Measurements from ENCODE around the gene NOSIP.

NOSIP gene

GRCh38 chr19:49570138-49570856 is 10.1 kb downstream of the NOSIP start:
- DNase-seq: peak; percentile 78

GRCh38 chr19:49567861-49568441 is 12.4 kb downstream of the NOSIP start:
- DNase-seq: no peak

- DNase-seq: no peak
Measured at GRCh38 chr19:49566302-49566701, 14.1 kb downstream of the NOSIP start.

GRCh38 chr19:49565261-49565660 is 15.1 kb downstream of the NOSIP start:
- no peak for DNase-seq

- DNase-seq: no peak
Measured at GRCh38 chr19:49564616-49565045, 15.7 kb downstream of the NOSIP start.

- no peak for DNase-seq
Measured at GRCh38 chr19:49560358-49560900, 19.9 kb downstream of the NOSIP start.

- no peak for DNase-seq
Measured at GRCh38 chr19:49559928-49560327, 20.4 kb downstream of the NOSIP start.

- DNase-seq: no peak
Measured at GRCh38 chr19:49559443-49559842, 20.9 kb downstream of the NOSIP start.

- no peak for DNase-seq
Measured at GRCh38 chr19:49558591-49558990, 21.8 kb downstream of the NOSIP start.

GRCh38 chr19:49557641-49558325 is 22.6 kb downstream of the NOSIP start:
- no peak for DNase-seq

GRCh38 chr19:49556412-49557398 is 23.7 kb downstream of the NOSIP start:
- DNase-seq: no peak

- no peak for DNase-seq
Measured at GRCh38 chr19:49555600-49556411, 24.6 kb downstream of the NOSIP start.

- DNase-seq: no peak
Measured at GRCh38 chr19:49554701-49555181, 25.6 kb downstream of the NOSIP start.

- DNase-seq: no peak
Measured at GRCh38 chr19:49553451-49554271, 26.7 kb downstream of the NOSIP start.

GRCh38 chr19:49552749-49553148 is 27.6 kb downstream of the NOSIP start:
- no peak for DNase-seq

GRCh38 chr19:49551531-49551930 is 28.8 kb downstream of the NOSIP start:
- DNase-seq: no peak

- DNase-seq: no peak
Measured at GRCh38 chr19:49549045-49549444, 31.3 kb downstream of the NOSIP start.

GRCh38 chr19:49546825-49547565 is 33.4 kb downstream of the NOSIP start:
- peak; percentile 88 for DNase-seq

GRCh38 chr19:49544154-49544553 is 36.2 kb downstream of the NOSIP start:
- no peak for DNase-seq

GRCh38 chr19:49543032-49543431 is 37.3 kb downstream of the NOSIP start:
- DNase-seq: no peak

Data from NCI-H1105 (cell line).